Activated gamma-delta T cell treated with anti-CD3 and anti-CD28 coated beads, Interleukin-2, amount 50 U/mL, for 16 hours (primary cell): ENCODE measurements around the gene SH2D1A.

ENCODE experiments used
- DNase-seq: peaks from one replicate; pipeline ENCODE4 v3.0.0-alpha.2; 2020; ENCODE audit warnings: low read depth

The SH2D1A gene

GRCh38 chrX:124421898-124422655, 75.7 kb downstream of the SH2D1A start:
- DNase-seq, result no peak
